Uterus (tissue), 4 donors: ENCODE measurements around the gene AUTS2. TPM values are rescaled to one million over a fixed set of nuclear protein-coding genes. Genes with fewer than 3 reads are reported as not detected.

Experiments
- DNase-seq, 2 donors: peaks; one replicate each; pipeline ENCODE4 v3.0.0-alpha.2; 2019 to 2020
- H3K27ac ChIP-seq, 2 donors: fragments of 200-600 bp; sonication (generic); 1 replicate in 1 of 2; 2 replicates in 1 of 2; pipeline ENCODE4 v1.5.1; 2016 to 2018
- H3K27me3 ChIP-seq, 2 donors: fragments of 200-600 bp; sonication (generic); one replicate each; pipeline ENCODE4 v1.5.1; 2018 to 2019; ENCODE audit warnings: control low read depth in 1 of 2
- H3K36me3 ChIP-seq, 2 donors: fragments of 200-600 bp; sonication (generic); one replicate each; pipeline ENCODE4 v1.5.1; 2019; ENCODE audit warnings: control low read depth in 1 of 2
- H3K4me1 ChIP-seq, 2 donors: fragments of 200-600 bp; sonication (generic); one replicate each; pipeline ENCODE4 v1.5.1; 2018 to 2019; ENCODE audit warnings: control low read depth in 1 of 2
- H3K4me3 ChIP-seq, 2 donors: fragments of 200-600 bp; sonication (generic); 1 replicate in 1 of 2; 2 replicates in 1 of 2; pipeline ENCODE4 v1.5.1; 2018 to 2019; ENCODE audit warnings: mild to moderate bottlenecking in 1 of 2
- H3K9me3 ChIP-seq, 2 donors: fragments of 200-600 bp; sonication (generic); one replicate each; pipeline ENCODE4 v1.5.1; 2019; ENCODE audit warnings: control low read depth in 1 of 2
- POLR2A ChIP-seq, 2 donors: fragments of 450-650 bp; IDR thresholded peaks; one replicate each; pipeline ENCODE4 v1.6.1; 2016; ENCODE audit warnings: antibody characterized with exemption in 2 of 2, mild to moderate bottlenecking in 1 of 2, moderate library complexity in 1 of 2
- intact Hi-C: fragments of 100-400 bp; cut with DNase I; formaldehyde crosslinking; loops from one replicate; pipeline ENCODE4 v1.15.1; 2023; ENCODE audit warnings: low total_unique reads
- total RNA-seq, 4 donors: library from RNA; depleted of rRNA in 3 of 4; stranded (reverse); fragments of >200 nt in 3 of 4; gene quantifications; one replicate each; pipeline versions ENCODE4 v1.1.0 to v1.2.4, GENCODE V29; 2014 to 2023
- TF ChIP-seq, protein P1 (sequence below), 4 experiments: fragments of 200-600 bp in 2 of 4; fragments of 450-650 bp in 2 of 4; sonication (generic) in 2 of 4; IDR thresholded peaks; one replicate each; pipeline ENCODE4 v1.5.1; 2016 to 2019; ENCODE audit warnings: antibody characterized with exemption in 4 of 4, mild to moderate bottlenecking in 2 of 4, moderate library complexity in 1 of 4
- donor health status: DM: yes; HTN: yes; CAD: no.

AUTS2 gene
- total RNA-seq, 4 donors from 2014 or later = 10.5 to 58.2 (median 30.0) TPM

DNA sequence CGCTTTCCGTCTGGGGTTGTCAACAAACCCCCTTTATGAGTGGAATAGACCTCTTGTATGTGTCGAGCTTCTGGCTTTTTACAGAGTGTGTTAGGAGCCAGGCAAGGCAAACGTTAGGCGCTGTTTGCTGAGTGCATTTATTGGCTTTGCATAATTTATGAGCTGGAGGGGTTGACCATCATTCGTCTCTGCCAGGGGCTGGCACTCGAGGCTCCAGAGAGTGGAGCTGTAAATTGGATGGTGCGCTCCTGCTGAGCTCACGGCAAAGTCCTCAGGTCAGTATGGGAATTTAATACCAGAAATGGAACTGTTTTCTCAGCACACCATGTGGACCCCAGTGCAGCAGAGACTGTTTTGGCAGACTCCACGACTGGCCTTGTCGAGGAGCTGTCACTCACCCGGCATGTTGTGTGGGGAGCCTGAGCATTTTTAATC is 834.3 kb downstream of the AUTS2 start:
- H3K4me3 ChIP-seq = no peak overlapping the region
- DNase-seq = no peak
- H3K27ac ChIP-seq = no peak overlapping the region
- H3K4me1 ChIP-seq = no peaks in the 10 kb centered on the region
- TF ChIP-seq, protein P1, sequence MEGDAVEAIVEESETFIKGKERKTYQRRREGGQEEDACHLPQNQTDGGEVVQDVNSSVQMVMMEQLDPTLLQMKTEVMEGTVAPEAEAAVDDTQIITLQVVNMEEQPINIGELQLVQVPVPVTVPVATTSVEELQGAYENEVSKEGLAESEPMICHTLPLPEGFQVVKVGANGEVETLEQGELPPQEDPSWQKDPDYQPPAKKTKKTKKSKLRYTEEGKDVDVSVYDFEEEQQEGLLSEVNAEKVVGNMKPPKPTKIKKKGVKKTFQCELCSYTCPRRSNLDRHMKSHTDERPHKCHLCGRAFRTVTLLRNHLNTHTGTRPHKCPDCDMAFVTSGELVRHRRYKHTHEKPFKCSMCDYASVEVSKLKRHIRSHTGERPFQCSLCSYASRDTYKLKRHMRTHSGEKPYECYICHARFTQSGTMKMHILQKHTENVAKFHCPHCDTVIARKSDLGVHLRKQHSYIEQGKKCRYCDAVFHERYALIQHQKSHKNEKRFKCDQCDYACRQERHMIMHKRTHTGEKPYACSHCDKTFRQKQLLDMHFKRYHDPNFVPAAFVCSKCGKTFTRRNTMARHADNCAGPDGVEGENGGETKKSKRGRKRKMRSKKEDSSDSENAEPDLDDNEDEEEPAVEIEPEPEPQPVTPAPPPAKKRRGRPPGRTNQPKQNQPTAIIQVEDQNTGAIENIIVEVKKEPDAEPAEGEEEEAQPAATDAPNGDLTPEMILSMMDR (IDR thresholded peaks at IDR 0.05) = no peak
- no peak for TF ChIP-seq POLR2A (IDR thresholded peaks at IDR 0.05)
- intact Hi-C loops = no loop called here
- H3K27me3 ChIP-seq = no peaks in the 10 kb centered on the region
- H3K9me3 ChIP-seq = no peaks in the 10 kb centered on the region
- H3K36me3 ChIP-seq = no peaks in the 10 kb centered on the region

DNA sequence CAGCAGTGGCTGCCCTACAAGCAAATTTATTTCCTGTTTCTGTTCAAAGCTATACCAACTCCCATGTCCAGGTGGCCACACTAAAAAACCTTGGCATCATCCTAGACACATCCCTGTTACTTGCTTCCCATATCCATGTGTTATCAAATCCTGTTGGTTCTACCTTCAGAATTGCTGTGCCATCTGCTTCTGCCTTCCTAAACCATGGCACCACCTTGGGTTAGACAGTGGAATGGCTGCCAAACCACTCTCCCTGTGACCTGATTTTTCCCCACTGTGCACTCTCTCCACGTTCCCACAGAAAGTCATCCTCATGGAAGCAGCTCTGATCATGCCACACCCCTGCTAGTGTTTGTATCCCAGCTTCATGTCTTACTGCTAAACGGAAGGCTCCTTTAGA is 836.1 kb downstream of the AUTS2 start:
- H3K27ac ChIP-seq = no peak overlapping the region
- no peak for DNase-seq
- no peaks in the 10 kb centered on the region for H3K27me3 ChIP-seq
- no peak for TF ChIP-seq POLR2A (IDR thresholded peaks at IDR 0.05)
- TF ChIP-seq, protein P1 (IDR thresholded peaks at IDR 0.05) = no peak
- H3K9me3 ChIP-seq = no peaks in the 10 kb centered on the region
- intact Hi-C loops = no loop called here
- no peak overlapping the region for H3K4me3 ChIP-seq
- H3K36me3 ChIP-seq = no peaks in the 10 kb centered on the region
- no peaks in the 10 kb centered on the region for H3K4me1 ChIP-seq

DNA sequence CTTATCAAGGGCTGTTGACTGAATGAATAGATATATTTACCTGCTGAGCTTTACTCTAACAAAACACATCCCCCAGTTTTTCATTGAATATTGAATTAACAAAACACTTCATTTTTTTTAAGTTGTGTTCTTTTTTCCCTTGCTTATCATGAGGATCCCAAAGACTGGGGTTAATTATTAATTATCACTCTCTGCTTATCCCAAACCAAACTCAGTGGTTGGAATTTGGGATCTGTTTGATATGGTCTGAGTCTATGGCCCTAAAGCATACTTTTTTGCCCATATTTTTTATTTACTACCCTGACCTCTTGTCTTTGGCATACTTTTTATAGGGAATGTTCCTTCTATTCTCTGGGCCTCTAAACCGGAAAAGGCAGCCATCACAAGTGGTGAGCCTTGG is 836.5 kb downstream of the AUTS2 start:
- H3K9me3 ChIP-seq = no peaks in the 10 kb centered on the region
- DNase-seq = no peak
- no peak overlapping the region for H3K27ac ChIP-seq
- no peaks in the 10 kb centered on the region for H3K4me1 ChIP-seq
- intact Hi-C loops = no loop called here
- no peaks in the 10 kb centered on the region for H3K27me3 ChIP-seq
- TF ChIP-seq POLR2A (IDR thresholded peaks at IDR 0.05) = no peak
- TF ChIP-seq, protein P1 (IDR thresholded peaks at IDR 0.05) = no peak
- no peaks in the 10 kb centered on the region for H3K36me3 ChIP-seq
- H3K4me3 ChIP-seq = no peak overlapping the region

DNA sequence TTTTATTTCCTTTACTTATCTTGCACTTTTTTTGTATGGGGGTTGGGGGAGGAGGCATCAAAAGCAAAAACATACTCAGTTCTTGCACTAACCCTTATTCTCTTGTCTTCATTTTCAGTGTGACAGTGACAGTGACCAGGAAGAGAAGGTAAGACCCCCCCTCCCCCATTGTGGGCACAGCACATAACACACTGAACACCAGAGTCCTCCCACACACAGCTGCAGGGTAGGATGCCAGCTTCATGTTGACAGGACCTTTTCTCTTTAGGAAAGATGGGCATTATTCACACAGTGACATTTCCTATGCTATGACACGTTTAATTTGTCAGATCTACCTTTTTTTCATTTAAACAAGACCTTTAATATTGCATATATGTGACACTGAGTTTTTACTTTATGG is 837.4 kb downstream of the AUTS2 start:
- H3K36me3 ChIP-seq = no peaks in the 10 kb centered on the region
- no peak for DNase-seq
- H3K9me3 ChIP-seq = no peaks in the 10 kb centered on the region
- H3K4me3 ChIP-seq = no peak overlapping the region
- H3K27ac ChIP-seq = no peak overlapping the region
- H3K4me1 ChIP-seq = no peaks in the 10 kb centered on the region
- no peaks in the 10 kb centered on the region for H3K27me3 ChIP-seq
- intact Hi-C loops = no loop called here
- TF ChIP-seq, protein P1 (IDR thresholded peaks at IDR 0.05) = no peak

DNA sequence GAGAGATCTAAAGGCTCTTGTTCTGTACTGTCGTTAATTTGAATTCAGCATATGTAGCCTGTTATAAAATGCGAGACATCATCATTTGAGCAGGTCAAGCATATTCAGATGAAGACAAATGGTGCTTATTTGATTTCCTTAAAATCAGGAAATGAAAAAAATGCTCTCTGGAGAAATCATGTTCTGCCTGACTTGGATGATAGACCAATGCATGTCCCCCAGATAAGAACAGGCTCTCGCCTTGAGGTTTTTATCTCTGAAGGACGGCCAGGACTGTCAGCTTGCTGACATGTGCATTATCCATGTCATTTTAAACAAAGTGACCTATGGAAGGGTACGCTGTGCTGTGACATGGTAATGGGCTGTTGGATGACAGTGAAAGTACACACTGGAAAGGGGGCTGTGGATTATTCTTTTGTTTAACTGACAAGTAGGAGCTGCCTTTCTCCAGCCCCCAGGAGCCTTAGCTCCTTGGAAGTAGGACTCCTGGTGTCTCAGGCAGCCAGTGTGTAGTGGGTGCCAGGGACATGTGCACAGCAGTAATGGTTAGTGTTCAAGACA is 838.6 kb downstream of the AUTS2 start:
- Histone ChIP-seq H3K9me3 (no peaks in the 10 kb centered on the region), H3K27ac (no peak overlapping the region), H3K4me3 (no peak overlapping the region), H3K36me3 (no peaks in the 10 kb centered on the region), H3K4me1 (no peaks in the 10 kb centered on the region), H3K27me3 (no peaks in the 10 kb centered on the region)
- intact Hi-C loops = no loop called here
- TF ChIP-seq, protein P1 (IDR thresholded peaks at IDR 0.05) = no peak
- TF ChIP-seq POLR2A (IDR thresholded peaks at IDR 0.05) = no peak
- no peak for DNase-seq
